Caki2 (cell line): Measurements from ENCODE around the gene LTBP1. TPM values are rescaled to one million over a fixed set of nuclear protein-coding genes. Genes with fewer than 3 reads are reported as not detected.
"Not testable (repeated sequence)": the region's sequence is repeated elsewhere in the genome, so short reads cannot be mapped to it uniquely, and the experiment has no call there.

Source experiments
- DNase-seq: peaks from one replicate; pipeline ENCODE4 v3.0.0-alpha.2; 2015; ENCODE audit warnings: low read depth
- in situ Hi-C: cut with HindIII; loops from 2 replicates; pipeline ENCODE4 v1.10.0; 2016; ENCODE audit warnings: low sequenced_read_pairs, low pct_unique_long_range_greater_than_20kb, mixed read lengths
- total RNA-seq: library from RNA; depleted of rRNA; stranded (reverse); fragments of >200 nt; shearing (Covaris generic); gene quantifications from 2 replicates; pipeline ENCODE4 v1.2.3, GENCODE V29; 2014; ENCODE audit warnings: low replicate concordance

Gene LTBP1
- total RNA-seq, 1 experiment from 2014 or later, result 3.6 TPM

DNA sequence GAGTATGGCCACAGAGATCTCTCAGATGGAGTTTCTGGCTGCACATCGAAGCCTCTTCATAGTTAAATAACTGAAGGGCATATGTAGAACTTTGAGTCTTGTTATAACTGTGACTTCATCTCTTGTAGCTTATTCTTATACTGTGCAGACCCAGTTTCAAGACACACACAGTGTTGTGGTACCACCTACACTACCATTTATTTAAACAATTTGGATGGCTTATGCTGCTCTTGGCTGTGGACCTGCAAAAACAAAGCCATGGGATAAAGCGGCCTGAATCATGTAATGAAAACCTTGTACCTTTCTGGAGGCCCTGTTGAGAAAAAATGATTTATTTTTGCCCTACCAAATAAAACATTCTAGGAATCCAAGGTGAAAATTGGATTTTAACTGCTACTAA lies 266.9 kb downstream of the LTBP1 start:
- no peak for DNase-seq

DNA sequence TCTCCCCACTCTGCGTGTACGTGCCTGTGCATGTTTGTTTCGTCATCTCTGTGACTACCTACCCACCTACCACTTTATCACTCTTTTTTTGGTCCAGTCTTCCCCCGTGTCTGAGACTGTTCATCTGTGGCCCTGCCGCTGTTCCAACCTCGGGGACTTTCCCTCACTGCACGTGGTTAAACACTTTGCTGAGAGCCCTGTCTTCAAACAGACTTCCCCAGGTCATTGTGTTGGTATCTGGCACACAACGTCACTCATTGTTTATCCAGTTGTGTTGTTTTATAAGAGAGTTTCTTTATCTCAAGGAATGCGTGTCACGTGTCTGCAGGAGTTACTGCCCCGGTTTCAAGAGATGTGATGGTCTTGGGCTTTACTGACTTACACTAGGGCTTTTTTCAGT lies 267.7 kb downstream of the LTBP1 start:
- in situ Hi-C loops, result no loop called here
- no peak for DNase-seq

More for the DNA sequence above, 266.9 kb downstream of the LTBP1 start:
- in situ Hi-C loops, result no loop called here

DNA sequence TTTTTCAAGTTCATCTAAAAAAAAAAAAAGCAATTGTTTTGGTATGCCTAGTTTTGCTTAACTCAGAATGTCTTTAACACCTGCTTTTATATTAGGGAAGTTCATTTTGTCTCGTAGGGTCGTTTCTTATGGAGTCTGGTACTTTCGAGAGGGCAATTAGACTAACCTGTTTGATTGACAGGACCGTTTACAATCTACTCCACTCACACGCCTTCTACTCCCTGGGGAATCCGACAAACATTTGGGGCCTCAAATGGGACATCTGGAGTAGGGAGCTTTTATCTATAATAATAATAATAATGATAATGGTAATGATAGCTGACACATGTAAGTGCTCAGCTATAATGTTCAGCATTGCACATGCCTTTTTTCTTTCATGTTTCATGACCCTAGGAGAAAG lies 268.1 kb downstream of the LTBP1 start:
- in situ Hi-C loops, result no loop called here
- DNase-seq, result no peak

DNA sequence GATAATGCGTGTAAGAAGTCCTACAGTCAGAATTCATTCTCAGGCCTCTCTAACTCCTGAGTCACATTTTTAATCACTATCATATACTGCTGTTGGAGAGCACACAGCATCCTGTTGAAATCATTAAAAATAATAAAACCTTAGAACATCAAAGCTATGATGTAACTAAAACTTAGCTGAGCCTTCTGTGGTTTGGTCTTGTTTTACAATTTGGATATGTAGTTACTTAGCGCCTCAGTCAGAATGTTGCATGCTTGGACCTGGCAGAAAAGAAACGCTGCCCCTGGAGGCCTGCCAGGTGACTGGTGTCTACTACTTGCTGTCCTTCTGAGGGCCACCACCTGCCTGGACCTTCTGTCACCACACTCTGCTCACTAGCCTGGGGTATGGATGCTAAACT lies 268.5 kb downstream of the LTBP1 start:
- no peak for DNase-seq
- in situ Hi-C loops, result no loop called here

DNA sequence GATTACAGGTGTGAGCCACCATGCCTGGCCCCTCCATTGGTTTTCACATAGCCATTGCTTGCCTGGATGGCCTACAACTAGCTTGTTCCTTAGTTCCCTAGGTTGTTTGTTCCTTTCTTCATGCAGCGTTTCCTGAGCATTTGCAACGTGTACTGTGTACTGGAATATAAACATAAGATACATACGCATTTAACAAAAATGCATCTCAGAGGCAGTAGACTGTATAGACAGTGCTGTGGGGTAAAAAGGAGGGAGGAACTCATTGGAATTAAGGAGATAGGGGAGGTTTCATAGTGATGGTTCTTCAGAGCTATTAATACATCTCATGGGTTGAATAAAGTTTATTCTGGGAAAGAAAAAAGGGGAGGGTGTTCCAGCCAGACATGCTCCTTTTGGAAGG lies 269.2 kb downstream of the LTBP1 start:
- DNase-seq, result no peak
- in situ Hi-C loops, result no loop called here

DNA sequence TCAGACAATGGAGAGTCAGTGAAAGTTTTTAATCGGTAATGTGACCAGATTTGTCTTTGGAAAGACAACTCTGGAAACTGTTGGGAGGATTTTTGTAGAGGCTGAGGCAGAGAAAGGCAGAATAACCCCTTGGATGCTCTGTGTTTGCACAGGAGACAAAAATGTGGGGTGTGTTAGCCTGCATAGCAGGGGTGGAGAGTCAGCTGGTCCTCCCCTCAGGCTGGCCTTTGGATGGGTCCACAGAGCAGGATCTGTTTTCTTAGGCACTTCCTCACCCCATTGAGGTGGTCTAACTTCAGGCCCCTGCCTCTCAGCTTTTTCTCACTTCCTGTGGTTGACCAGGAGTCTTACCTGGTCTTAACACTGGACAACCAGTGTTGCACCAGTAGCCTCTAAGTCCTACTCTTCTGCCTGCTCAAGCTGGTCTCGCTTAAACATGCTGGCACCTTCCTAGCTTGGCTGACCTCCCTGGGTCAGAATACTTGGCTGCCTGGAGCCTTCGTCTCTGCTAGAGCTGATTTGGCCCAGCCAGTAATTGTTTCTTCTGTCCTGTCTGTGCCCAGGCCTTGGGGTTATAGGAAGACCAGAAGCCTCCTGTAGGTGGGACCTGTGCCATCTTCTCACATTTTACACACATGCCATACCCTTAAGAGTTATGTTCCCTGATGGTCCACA lies 269.9 kb downstream of the LTBP1 start:
- DNase-seq, result no peak
- in situ Hi-C loops, result no loop called here

DNA sequence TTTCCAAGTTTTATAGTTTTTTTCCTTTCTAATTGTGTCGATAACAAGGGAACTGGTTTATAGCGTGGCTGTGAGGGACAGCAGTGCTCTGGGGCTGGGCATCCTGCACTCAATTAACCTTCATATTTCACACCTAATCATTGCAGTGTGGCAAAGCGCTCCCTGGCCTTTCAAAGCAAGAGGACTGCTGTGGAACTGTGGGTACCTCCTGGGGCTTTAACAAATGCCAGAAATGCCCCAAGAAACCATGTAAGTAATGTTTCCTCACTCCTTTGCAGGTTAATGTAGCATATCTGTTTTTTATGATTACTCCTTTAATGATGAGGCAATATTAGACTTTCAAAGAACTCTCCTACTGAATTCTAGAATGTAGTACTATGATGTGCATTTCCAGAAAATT lies 270.7 kb downstream of the LTBP1 start:
- DNase-seq, result no peak
- in situ Hi-C loops, result no loop called here

DNA sequence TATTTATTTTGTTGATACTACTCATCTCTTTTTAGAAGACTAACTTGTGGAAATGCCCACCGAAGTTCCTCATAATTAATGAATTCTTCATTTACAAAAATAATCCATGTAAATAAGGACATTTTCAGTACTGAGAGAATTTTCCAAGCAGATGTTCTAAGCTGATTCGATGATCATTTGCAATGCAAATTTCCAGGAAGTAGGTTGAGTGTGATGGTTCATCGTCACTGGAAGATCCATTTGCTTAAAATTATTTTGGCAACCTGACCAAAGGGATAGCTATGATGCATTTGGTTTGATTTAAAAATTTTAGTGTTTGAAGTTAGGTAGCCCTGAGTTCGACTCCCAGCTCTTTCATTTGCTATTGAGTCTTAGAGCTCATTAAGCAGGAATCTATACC lies 272.4 kb downstream of the LTBP1 start:
- DNase-seq, result no peak
- in situ Hi-C loops, result no loop called here

DNA sequence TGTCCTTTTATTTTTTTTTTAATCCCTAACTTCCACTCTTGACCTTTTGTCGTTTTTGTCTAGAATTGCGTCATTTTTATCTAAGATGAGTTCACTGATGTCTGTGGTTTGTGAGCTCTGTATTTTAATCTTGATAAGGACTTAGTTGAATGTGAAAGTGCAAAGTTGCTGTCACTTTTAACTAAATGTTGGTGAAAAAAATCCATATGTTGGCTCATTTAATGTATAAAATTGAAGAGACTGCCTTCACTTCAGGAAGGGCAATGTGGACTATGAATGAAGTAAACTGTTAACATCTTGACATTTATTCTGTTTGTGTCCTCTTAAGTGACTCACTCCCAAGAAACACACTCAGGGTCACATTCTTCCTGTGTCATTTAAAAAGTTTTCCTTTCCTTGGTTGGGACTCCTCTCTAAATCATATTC lies 273.1 kb downstream of the LTBP1 start:
- in situ Hi-C loops, result no loop called here
- DNase-seq, result no peak

DNA sequence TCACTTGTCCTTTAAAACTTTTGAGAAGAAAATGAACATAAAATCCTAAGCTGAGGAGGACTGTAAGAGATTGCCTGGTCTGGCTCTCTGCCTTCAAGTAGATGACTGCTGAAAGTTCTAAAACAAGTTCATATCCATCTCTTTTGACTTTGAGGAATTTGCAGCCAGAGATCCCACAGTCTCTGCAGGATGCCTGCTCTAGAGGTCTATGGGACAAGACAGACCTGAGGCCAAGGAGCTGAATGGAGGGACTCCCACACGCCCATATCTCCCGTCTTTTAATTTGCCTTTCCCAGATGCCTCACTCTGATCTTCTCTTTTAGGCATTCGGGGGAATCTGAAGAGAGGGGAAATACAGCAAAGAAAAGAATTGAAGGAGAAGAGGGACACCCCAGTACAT lies 273.8 kb downstream of the LTBP1 start:
- DNase-seq, result no peak
- in situ Hi-C loops, result no loop called here

DNA sequence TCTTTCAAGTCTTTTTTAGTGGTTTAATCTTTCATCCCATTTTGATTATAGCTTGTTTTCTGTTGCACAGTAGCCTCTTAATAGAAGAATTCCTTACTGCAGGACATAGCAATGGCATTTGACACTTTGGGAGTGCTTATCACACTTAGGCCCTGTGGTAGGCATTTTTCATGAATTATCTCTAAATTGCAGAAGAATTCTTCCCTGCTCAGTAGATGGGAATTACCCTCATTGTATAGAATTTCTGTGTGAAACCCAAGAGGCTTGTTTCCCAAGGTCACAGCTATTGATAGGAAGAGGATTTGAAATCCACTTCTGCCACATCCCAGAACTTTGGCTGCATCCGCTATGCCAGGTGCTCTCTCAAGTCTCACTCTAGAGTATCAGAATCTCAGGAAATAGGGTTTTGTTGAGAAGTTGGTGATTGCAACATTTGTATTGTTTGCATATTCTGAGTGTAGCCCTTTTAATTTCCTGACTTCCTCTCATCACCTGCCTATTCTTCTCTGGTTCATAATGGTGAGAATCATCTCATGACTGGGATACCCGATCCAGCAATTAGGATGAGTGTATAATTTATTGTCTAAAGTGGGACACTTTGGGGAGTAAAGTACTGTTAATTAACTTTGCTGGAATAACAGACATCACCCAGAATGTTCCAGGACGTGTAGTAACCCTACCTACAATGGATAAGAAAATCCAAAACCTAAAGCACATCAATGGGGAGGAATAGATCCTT lies 274.5 kb downstream of the LTBP1 start:
- in situ Hi-C loops, result no loop called here
- no peak for DNase-seq

DNA sequence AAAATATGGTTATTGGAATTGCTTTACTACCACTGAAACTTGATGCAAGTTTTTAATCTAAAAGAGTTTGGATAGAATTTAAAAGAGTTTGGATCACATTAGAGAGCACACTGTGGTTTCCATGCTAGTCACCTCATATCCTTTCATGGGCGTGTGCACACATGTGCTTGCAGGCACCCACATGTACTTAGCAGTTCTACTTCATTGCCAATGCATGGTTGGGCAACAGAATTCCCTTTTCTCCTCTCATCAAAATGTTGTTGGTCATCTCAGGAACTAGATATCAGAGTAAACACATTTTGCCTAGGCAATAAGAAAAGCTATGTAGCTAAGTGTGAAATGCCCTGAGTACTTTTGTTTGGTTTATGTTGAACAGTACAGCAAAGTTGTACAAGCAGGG lies 275.6 kb downstream of the LTBP1 start:
- in situ Hi-C loops, result no loop called here
- no peak for DNase-seq

DNA sequence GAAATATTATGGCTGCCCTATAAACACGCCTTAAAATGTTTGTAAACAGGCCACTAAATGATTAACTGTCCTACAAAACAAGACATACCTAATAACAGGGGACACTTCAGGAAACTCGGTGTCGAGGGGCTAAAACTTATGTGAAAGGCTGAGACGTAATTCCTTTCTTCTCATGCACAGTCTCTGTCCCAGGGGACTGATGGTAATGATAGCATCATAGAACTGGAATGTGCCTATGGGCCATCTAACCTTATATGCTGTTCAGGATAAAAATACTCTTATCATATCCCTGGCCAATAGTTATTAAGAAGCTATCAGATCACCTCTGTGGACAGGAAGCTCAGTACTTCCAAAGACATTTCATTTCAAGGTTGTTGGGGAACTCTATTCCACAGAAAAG lies 277.1 kb downstream of the LTBP1 start:
- in situ Hi-C loops, result no loop called here

DNA sequence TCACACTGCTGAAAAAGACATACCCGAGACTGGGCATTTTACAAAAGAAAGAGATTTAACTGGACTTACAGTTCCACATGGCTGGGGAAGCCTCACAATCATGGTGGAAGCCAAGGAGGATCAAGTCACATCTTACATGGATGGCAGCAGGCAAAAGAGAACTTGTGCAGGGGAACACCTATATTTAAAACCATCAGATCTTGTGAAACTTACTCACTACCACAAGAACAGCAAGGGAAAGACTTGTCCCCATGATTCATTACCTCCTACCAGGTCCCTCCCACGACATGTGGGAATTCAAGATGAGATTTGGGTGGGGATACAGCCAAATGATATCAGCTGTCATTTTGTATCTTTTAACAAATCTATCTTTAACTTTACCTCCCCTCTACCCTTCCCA lies 278.6 kb downstream of the LTBP1 start:
- no peak for DNase-seq
- in situ Hi-C loops, result no loop called here

More for the DNA sequence above, 277.1 kb downstream of the LTBP1 start:
- no peak for DNase-seq

DNA sequence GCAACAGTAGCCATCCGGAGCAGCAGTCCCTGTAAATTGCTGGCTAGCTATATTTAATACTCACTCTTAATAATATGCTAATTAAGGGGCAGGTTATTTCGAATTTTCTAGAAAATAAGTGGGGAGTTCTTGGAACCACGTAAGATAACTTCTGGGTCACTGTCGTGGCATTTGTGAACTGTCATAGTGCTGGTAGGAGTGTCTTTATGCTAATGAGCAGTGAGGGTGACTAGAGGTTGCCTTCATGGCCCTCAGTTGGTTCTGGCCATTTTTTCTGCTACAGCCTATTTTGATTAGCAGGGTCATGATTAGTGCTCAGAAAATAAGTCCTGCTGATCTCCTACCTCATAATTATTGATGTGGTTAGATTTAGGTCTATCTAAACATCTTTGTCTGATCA lies 279.8 kb downstream of the LTBP1 start:
- in situ Hi-C loops, result no loop called here
- no peak for DNase-seq

DNA sequence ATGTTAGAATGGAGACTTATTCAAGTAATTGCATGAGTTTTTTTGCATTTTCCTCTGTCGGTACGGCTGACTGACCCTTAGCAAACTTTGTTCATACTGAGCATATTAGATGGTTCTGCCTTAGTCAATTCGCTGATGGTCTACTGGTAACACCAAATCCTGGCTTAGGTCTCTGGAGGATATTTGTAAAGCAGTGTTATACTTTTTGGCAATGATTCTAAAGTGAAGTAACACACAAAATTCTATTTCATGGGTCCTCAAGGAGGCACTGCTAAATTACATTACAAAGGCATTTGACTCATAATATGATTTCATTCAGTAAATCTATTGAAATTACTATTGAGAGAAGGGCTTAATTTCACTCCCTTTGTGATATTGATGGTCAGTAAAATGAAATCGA lies 282.9 kb downstream of the LTBP1 start:
- no peak for DNase-seq
- in situ Hi-C loops, result no loop called here

DNA sequence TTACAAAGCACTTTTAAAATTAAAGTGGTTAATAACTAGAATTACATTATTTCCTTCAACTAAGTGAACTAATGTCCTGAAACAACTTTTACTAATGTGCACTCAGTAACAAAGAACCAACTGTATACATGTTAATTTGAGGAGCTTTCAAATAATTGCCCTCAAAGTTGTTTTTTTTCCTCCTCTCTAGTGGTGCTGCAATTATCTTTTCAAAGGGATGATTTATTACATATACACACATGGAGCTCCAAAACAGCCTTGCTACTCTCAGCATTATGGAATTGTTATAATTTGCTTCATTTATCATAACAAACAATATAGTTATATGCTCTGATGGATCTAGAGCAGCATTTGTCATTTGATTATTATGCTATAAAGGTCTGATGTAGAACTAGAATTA lies 283.4 kb downstream of the LTBP1 start:
- in situ Hi-C loops, result no loop called here
- no peak for DNase-seq

DNA sequence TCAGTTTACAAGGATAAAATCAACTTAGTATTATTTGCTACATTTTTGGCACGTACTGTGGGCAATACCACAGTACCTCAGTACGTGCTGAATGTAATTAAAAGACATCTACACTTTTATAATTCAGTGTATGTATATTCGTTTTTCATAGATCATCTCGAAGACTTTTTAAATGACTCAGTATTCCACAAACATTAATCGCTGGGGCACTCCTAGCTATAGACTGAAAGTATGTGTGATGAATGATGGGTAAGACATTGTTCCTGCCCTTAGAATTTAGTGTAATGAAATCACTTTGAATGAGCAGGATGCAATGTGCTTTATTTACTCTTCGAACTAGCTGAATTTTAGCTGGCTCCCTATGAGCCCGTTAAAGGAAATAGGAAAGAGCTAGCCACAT lies 284.1 kb downstream of the LTBP1 start:
- in situ Hi-C loops, result no loop called here
- DNase-seq, result no peak

DNA sequence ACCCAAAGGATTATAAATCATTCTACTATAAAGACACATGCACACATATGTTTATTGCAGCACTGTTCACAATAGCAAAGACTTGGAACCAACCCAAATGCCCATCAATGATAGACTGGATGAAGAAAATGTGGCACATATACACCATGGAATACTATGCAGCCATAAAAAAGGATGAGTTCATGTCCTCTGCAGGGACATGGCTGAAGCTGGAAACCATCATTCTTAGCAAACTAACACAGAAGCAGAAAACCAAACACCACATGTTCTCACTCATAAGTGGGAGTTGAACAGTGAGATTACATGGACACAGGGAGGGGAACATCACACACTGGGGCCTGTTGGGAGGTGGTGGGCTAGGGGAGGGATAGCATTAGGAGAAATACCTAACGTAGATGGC lies 288.8 kb downstream of the LTBP1 start:
- DNase-seq, in situ Hi-C loops: not testable (repeated sequence)
